ACC112 (cell line): ENCODE data around the gene C1orf53.

Source experiments
- H2AFZ ChIP-seq: fragments of 200-600 bp; sonication (generic); one replicate; pipeline ENCODE4 v1.6.0; 2017; ENCODE audit warnings: antibody characterized with exemption, low read length; ENCODE audit not compliant: unreplicated experiment
- H3K27ac ChIP-seq: fragments of 200-600 bp; sonication (generic); 2 replicates; pipeline ENCODE4 v1.5.1; 2014; ENCODE audit warnings: low read depth, mild to moderate bottlenecking, antibody characterized with exemption, low read length, moderate library complexity
- H3K27me3 ChIP-seq: fragments of 200-600 bp; sonication (generic); 2 replicates; pipeline ENCODE4 v1.6.1; 2014; ENCODE audit warnings: mild to moderate bottlenecking, antibody characterized with exemption, low read length, moderate library complexity, mixed read lengths; ENCODE audit not compliant: insufficient read depth
- H3K36me3 ChIP-seq: fragments of 200-600 bp; sonication (generic); 2 replicates; pipeline ENCODE4 v1.6.1; 2016; ENCODE audit warnings: mild to moderate bottlenecking, antibody characterized with exemption, low read length, moderate library complexity, mixed read lengths; ENCODE audit not compliant: insufficient read depth
- H3K4me1 ChIP-seq: fragments of 200-600 bp; sonication (generic); one replicate; pipeline ENCODE4 v1.6.1; 2016; ENCODE audit warnings: low read length, mixed read lengths; ENCODE audit not compliant: insufficient read depth, unreplicated experiment, control insufficient read depth
- H3K4me3 ChIP-seq: fragments of 200-600 bp; sonication (generic); 2 replicates; pipeline ENCODE4 v1.5.1; 2014; ENCODE audit warnings: mild to moderate bottlenecking, low read depth, low read length
- H3K79me2 ChIP-seq: fragments of 200-600 bp; sonication (generic); one replicate; pipeline ENCODE4 v1.6.0; 2016; ENCODE audit warnings: low read length; ENCODE audit not compliant: control insufficient read depth, unreplicated experiment, insufficient read depth

C1orf53 gene

DNA sequence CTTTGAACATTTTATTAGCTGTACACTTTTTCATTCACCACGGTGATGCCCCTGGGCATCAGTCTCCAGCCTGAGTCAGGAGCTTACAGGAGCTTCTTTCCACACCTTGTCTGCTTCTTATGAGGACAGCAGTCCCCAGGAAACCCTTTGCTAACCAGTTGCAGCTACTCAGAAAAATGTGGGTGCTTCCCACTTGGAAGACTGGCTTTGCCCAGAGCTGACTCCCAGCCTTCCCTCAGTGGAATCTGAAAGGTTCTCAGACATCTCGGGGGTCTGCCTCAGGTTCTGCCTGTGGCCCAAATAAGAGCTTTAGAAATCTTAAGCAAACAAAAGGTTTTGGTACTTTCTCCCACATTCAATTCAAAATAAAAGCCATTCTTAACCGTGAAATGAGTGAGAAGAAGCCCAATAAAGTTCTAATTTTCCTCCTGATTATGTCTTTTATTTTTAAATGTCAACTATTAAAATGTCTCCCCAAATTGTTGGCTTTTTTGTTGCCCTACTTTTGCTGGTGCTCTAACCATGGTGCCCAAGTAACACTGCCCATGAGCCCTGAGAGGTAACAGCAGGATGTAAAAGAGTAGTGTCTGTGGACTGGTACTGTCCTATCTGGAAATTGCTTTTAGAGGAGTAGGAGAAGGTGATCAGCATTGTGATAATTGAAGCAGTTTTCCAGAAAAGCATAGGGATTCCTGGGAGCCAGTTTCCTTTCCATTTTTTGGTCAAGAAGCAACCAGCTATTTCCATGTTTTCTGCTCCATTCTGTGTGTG is 5.6 kb downstream of the C1orf53 start:
- peaks cover 20% of the 10 kb centered on the region for H3K4me1 ChIP-seq
- no peak overlapping the region for H3K27ac ChIP-seq
- no peak overlapping the region for H2AFZ ChIP-seq
- no peaks in the 10 kb centered on the region for H3K79me2 ChIP-seq
- peaks cover 58% of the 10 kb centered on the region for H3K27me3 ChIP-seq
- H3K4me3 ChIP-seq = no peak overlapping the region
- no peaks in the 10 kb centered on the region for H3K36me3 ChIP-seq

DNA sequence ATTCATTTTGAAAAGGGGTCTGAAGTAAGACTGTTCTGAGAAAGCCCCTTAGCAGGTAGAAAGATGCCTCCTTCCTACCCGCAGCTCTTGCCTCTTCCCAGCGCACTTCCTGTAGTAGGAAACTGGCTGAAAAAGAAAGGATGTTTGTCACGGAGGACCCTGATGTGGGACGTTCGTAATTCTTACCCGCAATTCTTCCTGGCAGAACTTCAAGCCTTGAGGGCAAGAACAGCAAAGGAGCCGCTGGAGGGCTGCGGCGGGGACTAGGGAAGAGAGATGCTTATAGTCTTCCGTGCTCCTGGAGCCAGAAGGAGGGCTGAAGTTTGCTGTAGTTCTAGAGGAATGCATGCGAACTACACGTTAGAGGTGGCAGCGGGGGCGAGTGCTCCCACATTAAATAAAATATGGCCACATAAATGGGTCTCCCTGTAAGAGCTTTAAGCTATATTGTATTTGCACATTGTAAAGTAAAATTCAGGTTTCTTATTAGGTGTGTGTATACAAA is 6.3 kb downstream of the C1orf53 start:
- Histone ChIP-seq H2AFZ (no peak overlapping the region), H3K79me2 (no peaks in the 10 kb centered on the region), H3K27me3 (peaks cover 65% of the 10 kb centered on the region), H3K4me3 (no peak overlapping the region), H3K36me3 (no peaks in the 10 kb centered on the region), H3K27ac (no peak overlapping the region), H3K4me1 (peaks cover 15% of the 10 kb centered on the region)

DNA sequence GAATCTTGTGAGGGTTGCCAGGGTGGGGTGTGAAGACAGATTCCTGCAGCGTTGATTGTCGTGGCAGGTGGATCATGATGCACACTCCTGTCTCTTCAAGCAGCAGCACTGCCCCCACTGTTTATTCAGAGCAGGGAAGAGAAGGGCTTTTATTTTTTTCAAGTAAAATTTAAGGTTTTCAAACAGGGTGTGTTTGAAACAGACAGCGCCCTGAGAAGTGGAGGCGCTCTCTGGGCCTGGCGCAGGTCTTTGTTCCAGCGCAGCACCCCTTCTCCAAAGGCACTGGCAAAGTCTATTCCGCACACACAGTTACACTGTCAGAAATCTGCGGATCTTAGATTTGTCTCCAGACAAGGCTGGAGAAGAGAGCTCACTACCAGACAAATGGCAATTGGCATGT is 7.0 kb downstream of the C1orf53 start:
- Histone ChIP-seq H3K79me2 (no peaks in the 10 kb centered on the region), H3K4me1 (peaks cover 15% of the 10 kb centered on the region), H3K4me3 (no peak overlapping the region), H3K36me3 (no peaks in the 10 kb centered on the region), H2AFZ (no peak overlapping the region), H3K27me3 (peaks cover 72% of the 10 kb centered on the region), H3K27ac (no peak overlapping the region)

DNA sequence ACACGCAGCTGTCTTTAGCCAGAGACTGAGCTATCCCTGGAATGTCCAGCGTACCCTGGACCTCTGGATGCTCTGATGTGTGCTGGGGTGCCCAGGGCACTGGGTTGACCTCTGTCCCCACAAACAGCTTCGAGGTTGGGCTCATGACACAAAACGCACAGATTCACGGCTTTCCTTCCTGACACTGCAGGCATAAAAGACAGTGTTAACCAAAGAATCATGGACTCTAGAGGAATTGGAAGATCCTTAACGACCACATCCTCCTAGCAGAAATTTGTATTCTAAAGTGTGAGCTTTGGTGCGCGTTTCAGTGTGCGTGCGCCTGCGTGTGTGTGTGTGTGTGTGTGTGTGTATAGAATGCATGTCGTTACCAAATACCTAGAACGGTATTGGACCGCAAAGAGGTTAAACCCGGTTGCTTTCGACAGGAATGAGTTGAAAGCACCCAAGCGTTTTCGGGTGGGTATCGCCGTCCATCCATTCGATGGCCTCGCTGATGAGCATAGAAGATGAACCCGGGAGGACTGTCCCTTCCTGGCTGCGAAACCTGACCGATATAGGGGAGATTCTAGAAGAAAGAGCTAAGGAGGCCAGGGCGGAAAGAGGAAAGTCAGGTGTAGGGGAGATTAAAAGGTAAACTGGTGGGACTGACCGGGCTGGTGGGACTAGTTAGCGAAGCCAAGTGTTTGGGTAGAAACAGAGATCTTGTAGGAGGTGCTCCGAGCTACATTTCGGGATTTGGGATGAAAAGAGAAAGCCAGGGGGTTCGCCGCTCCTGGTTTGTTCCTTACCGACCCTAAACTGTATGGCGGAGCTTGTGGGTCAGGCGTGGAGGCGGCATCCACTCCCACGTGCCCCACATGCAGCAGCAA is 7.9 kb downstream of the C1orf53 start:
- Histone ChIP-seq H2AFZ (no peak overlapping the region), H3K4me1 (peaks cover 15% of the 10 kb centered on the region), H3K27me3 (peaks cover 81% of the 10 kb centered on the region), H3K4me3 (no peak overlapping the region; the same call in 1 of the 2 replicates), H3K79me2 (no peaks in the 10 kb centered on the region), H3K27ac (no peak overlapping the region), H3K36me3 (no peaks in the 10 kb centered on the region)

DNA sequence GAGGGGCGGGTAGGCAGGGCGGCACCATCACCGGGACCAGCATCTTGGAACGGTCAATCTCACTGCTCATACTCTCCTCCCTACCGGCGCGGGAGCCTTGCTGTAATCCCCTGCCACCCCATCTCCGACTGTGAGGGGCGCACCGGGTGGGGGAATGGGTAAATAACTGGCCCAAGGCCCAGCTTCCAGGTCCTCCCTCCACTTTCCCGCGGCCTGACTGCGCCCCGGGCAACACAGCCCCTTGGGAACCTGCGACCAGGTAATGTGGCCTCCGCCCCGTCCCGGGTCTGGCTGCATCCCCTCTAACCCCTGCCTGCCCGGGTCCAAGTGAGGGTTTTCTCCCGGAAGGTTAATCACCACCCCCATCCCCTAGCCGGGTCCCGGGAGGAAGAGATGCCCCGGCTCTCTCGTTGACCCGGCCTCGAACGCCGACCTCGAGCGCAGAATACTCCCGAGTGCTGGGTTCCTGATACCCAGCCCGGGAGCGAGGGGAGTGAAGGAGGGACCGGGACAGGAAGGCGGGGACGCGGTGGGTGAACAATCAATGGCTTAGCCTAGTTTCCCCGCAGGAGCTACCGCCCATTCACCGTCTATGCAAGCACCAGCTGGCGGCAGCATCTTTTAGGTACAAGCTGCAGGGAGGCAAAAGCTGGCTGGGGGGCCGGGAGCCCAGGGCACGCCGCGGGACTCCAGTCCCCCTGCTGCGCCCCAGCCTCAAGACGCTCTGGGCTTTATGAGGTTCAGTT is 8.9 kb downstream of the C1orf53 start:
- Histone ChIP-seq H3K79me2 (no peaks in the 10 kb centered on the region), H3K4me1 (peaks cover 15% of the 10 kb centered on the region), H3K27me3 (peaks cover 91% of the 10 kb centered on the region), H3K4me3 (peak overlapping the region; percentile 68), H3K36me3 (no peaks in the 10 kb centered on the region), H3K27ac (no peak overlapping the region), H2AFZ (no peak overlapping the region)

DNA sequence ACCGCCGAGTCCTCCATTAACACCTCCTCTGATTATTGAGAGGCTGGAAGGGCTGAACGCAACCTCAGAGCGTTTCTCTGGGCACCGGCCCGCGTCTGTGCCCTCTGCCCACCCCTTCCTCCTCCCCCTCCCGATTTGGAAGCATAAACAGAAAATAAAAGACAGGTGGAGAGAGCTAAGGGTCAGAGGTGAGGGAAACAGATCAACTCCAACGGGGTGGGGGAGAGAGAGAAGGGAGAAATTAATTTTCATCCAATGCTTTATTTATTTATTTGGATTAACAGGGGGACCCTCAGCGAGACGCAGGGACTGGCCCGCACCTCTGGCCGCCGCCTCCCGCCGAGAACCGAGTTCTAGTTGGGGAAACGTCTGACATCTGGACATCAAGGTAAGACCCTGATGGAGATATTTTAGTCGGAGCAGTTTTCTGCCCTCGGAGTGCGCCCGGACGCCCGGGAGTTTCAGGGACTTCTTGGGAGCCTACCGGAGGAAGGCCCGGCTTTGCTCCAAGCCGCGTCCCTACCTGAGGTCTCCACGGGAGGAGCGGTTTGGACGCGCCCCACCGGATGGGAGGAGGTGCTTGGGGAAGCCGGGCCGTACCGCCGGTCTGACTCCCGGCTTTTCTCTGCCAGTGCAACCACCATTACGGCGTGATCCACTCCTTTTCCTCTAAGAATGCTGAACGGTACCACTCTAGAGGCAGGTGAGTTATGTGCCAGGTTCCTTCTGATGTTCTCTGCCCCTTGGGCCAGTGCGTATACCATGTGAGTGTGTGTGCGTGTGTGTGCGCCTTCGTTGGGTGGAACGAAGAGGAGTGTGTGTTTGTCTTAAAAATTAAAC is 9.6 kb downstream of the C1orf53 start:
- H3K27ac ChIP-seq = no peak overlapping the region
- peaks cover 23% of the 10 kb centered on the region for H3K4me1 ChIP-seq
- no peaks in the 10 kb centered on the region for H3K79me2 ChIP-seq
- peak overlapping the region; percentile 68 for H3K4me3 ChIP-seq
- H2AFZ ChIP-seq = peak overlapping the region; percentile 13
- H3K27me3 ChIP-seq = peaks cover 99% of the 10 kb centered on the region
- no peaks in the 10 kb centered on the region for H3K36me3 ChIP-seq

DNA sequence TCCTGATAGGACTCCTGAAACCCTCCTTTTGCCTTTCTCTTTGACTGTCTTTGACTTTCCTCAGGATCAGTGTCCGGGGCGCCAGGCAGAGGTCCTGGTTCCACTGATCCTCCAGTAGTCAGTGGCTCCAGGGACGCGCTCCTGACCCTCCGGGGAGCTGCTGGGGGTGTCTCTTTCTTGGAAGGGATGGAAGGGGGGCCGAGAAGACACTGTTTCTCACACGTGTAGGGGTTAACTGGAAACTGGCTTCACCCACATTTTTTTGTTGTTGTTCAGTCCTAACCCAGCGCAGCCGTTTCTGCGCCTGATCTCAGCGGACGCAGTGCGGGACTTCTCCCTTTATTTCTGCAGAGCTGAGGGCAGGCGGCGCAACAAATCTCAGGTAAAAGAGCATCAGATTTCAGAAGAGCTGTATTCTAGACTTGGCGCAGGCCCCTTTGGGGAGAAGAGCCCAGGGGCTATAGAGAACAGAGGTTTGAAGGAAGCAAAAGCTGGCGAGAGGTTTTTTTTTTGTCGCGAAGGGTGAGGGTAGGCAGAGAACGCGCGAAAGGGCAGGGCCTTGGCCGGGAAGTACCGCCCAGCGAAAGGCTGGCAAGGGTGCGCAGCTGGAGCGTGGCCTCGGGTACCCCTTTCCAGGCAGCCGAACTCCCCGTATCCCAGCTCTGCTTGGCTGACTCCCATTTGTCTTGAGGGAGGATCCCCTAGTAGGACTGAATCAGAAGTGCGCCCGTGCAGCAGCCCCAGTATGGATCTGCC is 10.5 kb downstream of the C1orf53 start:
- no peaks in the 10 kb centered on the region for H3K36me3 ChIP-seq
- H3K4me1 ChIP-seq = peaks cover 23% of the 10 kb centered on the region
- peaks cover 100% of the 10 kb centered on the region for H3K27me3 ChIP-seq
- peak overlapping the region; percentile 68 for H3K4me3 ChIP-seq
- peak overlapping the region; percentile 13 for H2AFZ ChIP-seq
- H3K79me2 ChIP-seq = no peaks in the 10 kb centered on the region
- H3K27ac ChIP-seq = no peak overlapping the region

DNA sequence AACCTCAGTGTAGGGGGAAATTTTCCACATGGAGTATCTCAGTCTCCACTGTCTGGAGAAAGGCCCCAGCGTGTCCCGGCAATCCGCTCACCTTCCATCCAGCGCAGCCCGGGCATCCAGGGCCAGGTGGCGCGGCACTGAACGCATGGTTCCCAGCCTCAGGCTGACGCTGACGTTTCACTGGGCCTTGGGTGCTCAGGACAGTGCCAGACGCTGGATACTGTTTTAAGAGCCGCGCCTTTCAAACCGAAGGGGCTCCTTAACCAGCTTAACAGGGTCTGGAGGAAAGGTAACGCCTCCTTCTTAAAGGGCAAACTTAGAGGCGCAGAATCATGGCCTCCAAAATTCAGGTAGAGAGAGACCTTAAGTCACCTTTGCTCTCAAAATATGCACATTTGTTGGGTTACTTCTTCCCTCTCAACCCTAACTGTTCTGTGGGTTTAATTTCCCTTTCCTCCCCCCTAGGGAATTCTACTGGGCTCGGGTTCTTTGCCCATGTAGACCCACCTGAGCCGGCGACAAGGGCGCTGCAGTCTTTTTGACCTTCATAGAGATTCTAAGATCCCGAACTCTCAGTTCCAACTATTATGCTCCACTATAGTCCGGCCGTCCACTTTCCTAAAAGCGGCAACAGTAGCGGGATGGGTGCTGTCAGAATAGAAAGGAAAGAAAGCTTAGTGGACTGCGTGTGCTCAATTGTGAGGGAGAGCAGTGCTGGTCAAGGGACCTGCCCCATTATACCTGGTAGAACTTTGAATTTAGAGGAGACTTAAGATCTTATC is 11.3 kb downstream of the C1orf53 start:
- H2AFZ ChIP-seq = no peak overlapping the region
- no peaks in the 10 kb centered on the region for H3K79me2 ChIP-seq
- H3K4me3 ChIP-seq = 0 out of 2 replicates have a peak overlapping the region, but pooled peaks have one; percentile 68
- no peaks in the 10 kb centered on the region for H3K36me3 ChIP-seq
- H3K27ac ChIP-seq = no peak overlapping the region
- H3K4me1 ChIP-seq = peaks cover 23% of the 10 kb centered on the region
- H3K27me3 ChIP-seq = peaks cover 100% of the 10 kb centered on the region

DNA sequence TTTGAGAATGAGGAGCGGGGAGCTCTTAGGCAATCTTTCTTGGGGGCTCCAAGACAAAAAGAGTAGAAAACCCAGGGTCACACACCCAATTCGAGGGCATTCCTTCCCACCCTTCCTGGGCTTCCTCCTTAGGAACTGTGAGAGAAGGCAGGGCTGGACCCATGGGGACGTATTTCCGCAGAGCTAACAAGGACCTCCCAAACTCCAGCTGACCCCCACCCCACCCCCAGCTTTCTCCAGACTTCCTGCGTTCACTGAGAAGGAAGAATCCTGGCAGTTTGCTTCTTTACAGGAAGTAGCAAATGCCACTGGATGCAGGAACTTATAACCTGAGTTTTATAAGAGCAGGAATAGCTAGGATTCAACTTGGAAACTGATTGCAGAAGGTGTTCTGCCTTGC is 12.1 kb downstream of the C1orf53 start:
- Histone ChIP-seq H3K4me1 (peaks cover 23% of the 10 kb centered on the region), H3K36me3 (no peaks in the 10 kb centered on the region), H3K4me3 (no peak overlapping the region), H3K79me2 (no peaks in the 10 kb centered on the region), H3K27ac (no peak overlapping the region), H2AFZ (no peak overlapping the region), H3K27me3 (peaks cover 100% of the 10 kb centered on the region)
